GM12878 (cell line): ENCODE data around the gene LSAMP. TPM values are rescaled to one million over a fixed set of nuclear protein-coding genes. Genes with fewer than 3 reads are reported as not detected.

ENCODE experiments used
- ATAC-seq: fragments of 200-7000 bp; cut with Tn5 transposase; 3 replicates; pipeline ENCODE4 v1.9.1; 2020; ENCODE audit warnings: mild to moderate bottlenecking, moderate library complexity
- BruUV-seq: library from RNA; stranded (reverse); fragments of 400-500 nt; replicated peaks from 2 replicates; lab custom pipeline; 2021; lab: Mats Ljungman, UMichigan
- CTCF ChIA-PET: fragments of 300-600 bp; sonication (Branson Sonifier 250); formaldehyde crosslinking; extraction: SDS; loops from one replicate; lab custom pipeline; 2021; ENCODE audit warnings: inconsistent platforms; lab: Yijun Ruan, JAX
- POLR2A ChIA-PET: fragments of 350-600 bp; formaldehyde crosslinking; extraction: SDS; loops from one replicate; lab custom pipeline; 2021; ENCODE audit warnings: inconsistent platforms; lab: Charles Lee
- RAD21 ChIA-PET: fragments of 300-600 bp; sonication (Branson Sonifier 250); formaldehyde crosslinking; loops from one replicate; lab custom pipeline; 2023; ENCODE audit warnings: antibody characterized with exemption; ENCODE audit not compliant: unreplicated experiment; lab: Charles Lee
- SMC1A ChIA-PET: fragments of 300-600 bp; sonication (Branson Sonifier 250); formaldehyde crosslinking; loops from one replicate; lab custom pipeline; 2023; ENCODE audit not compliant: unreplicated experiment, uncharacterized antibody; lab: Charles Lee
- DNase-seq: peaks from one replicate; pipeline ENCODE4 v3.0.0-alpha.2; 2011; ENCODE audit warnings: low read depth, low spot score
- FAIRE-seq: peaks from 3 replicates; lab custom pipeline; 2011; peaks lifted over from hg19 to GRCh38; lab: Jason Lieb, UNC
- H2AFZ ChIP-seq: 2 replicates; pipeline ENCODE4 v1.6.0; 2011; ENCODE audit warnings: low read depth, low read length, control low read depth; ENCODE audit not compliant: control insufficient read depth
- H3K27ac ChIP-seq: 2 replicates; pipeline ENCODE4 v1.5.1; 2011; ENCODE audit warnings: control low read depth; ENCODE audit not compliant: control insufficient read depth, insufficient read depth
- H3K27me3 ChIP-seq, 2 experiments: replicated peaks in 1 of 2; 2 replicates each; pipeline versions ENCODE4 v1.6.0 to v1.6.1; 2011; ENCODE audit warnings: low read length in 1 of 2; ENCODE audit not compliant: control insufficient read depth in 2 of 2, insufficient read depth in 2 of 2
- H3K36me3 ChIP-seq, 2 experiments: 2 replicates each; pipeline ENCODE4 v1.5.1; 2011; ENCODE audit warnings: low read length in 1 of 2; ENCODE audit not compliant: control insufficient read depth in 2 of 2, insufficient read depth in 2 of 2
- H3K4me1 ChIP-seq: 2 replicates; pipeline ENCODE4 v1.6.1; 2011; ENCODE audit warnings: mild to moderate bottlenecking, low read length, moderate library complexity, mixed read lengths; ENCODE audit not compliant: control insufficient read depth, insufficient read depth
- H3K4me2 ChIP-seq: 2 replicates; pipeline ENCODE4 v1.6.0; 2011; ENCODE audit warnings: control low read depth; ENCODE audit not compliant: control insufficient read depth, insufficient read depth
- H3K4me3 ChIP-seq: fragments of 200-600 bp; sonication (generic); 2 replicates; pipeline ENCODE4 v1.5.1; 2016
- H3K79me2 ChIP-seq: 2 replicates; pipeline ENCODE4 v1.6.0; 2011; ENCODE audit warnings: low read length; ENCODE audit not compliant: control insufficient read depth, insufficient read depth
- H3K9ac ChIP-seq: 2 replicates; pipeline ENCODE4 v1.8.0; 2011; ENCODE audit warnings: low read length, control low read depth, mixed read lengths; ENCODE audit not compliant: control insufficient read depth, insufficient read depth
- H3K9me3 ChIP-seq: replicated peaks from 3 replicates; pipeline ENCODE4 v1.5.1; 2011; ENCODE audit warnings: mild to moderate bottlenecking, low read length; ENCODE audit not compliant: control insufficient read depth, insufficient read depth
- H4K20me1 ChIP-seq: 2 replicates; pipeline ENCODE4 v1.6.0; 2011; ENCODE audit not compliant: control insufficient read depth, insufficient read depth
- POLR2AphosphoS5 ChIP-seq: IDR thresholded peaks from 2 replicates; pipeline ENCODE4 v1.6.1; 2011; ENCODE audit warnings: mild to moderate bottlenecking, low read length, inconsistent platforms
- PRDM15 ChIP-seq: fragments of 450-650 bp; formaldehyde crosslinking; IDR thresholded peaks from 2 replicates; pipeline ENCODE4 v1.4.0; 2020; ENCODE audit warnings: mild to moderate bottlenecking, moderate library complexity
- TAF1 ChIP-seq: IDR thresholded peaks from 2 replicates; pipeline ENCODE4 v1.6.1; 2011; ENCODE audit warnings: mild to moderate bottlenecking, low read depth, low read length, borderline replicate concordance
- ZNF592 ChIP-seq: fragments of 450-650 bp; IDR thresholded peaks from 2 replicates; pipeline ENCODE4 v1.6.1; 2017; ENCODE audit warnings: mild to moderate bottlenecking, moderate library complexity
- WGBS: methylation state at CpG from one replicate; pipeline ENCODE4 v1.1.6; 2016; ENCODE audit warnings: low lambda C conversion rate; ENCODE audit not compliant: insufficient replicate concordance, insufficient coverage; ENCODE audit errors: missing lambda C conversion rate; 5-methylcytosine and 5-hydroxymethylcytosine counted together
- in situ Hi-C: fragments of 300-500 bp; cut with MboI; formaldehyde crosslinking; loops from 9 replicates; pipeline ENCODE4 v1.14.3; 2018; ENCODE audit warnings: mixed read lengths
- intact Hi-C: fragments of 100-400 bp; cut with micrococcal nuclease; formaldehyde crosslinking; loops from one replicate; pipeline ENCODE4 v1.14.2; 2022; ENCODE audit not compliant: unreplicated experiment
- polyA plus RNA-seq, 11 experiments: library from polyadenylated mRNA; depleted of rRNA in 4 of 11; unstranded in 6 of 11; stranded (reverse) in 5 of 11; fragments of >200 nt; fragmentation: Nextera tagmentation in 4 of 11; fragmentation: Illumina TruSeq in 1 of 11; extraction: Ambion mirVana in 4 of 11; extraction: Trizol in 1 of 11; gene quantifications; 1 replicate in 1 of 11; 2 replicates in 10 of 11; pipeline versions ENCODE4 v1.2.1 to v1.2.3, GENCODE V29; 2011 to 2016; ENCODE audit warnings: inconsistent platforms in 2 of 11, missing spikeins in 2 of 11, low read depth in 1 of 11
- total RNA-seq, 4 experiments: library from RNA; depleted of rRNA in 3 of 4; stranded (reverse); fragments of >200 nt in 3 of 4; fragmentation: Illumina TruSeq in 1 of 4; extraction: Trizol in 1 of 4; gene quantifications; 2 replicates each; pipeline versions ENCODE4 v1.2.1 to v1.2.3, GENCODE V29; 2013 to 2021

Gene LSAMP
- total and polyA plus RNA-seq, 10 of the 15 experiments (the other 5 are each of a cell fraction or from before 2014, with no cell fraction given), result 2.0 to 12.7 (median 6.5) TPM

DNA sequence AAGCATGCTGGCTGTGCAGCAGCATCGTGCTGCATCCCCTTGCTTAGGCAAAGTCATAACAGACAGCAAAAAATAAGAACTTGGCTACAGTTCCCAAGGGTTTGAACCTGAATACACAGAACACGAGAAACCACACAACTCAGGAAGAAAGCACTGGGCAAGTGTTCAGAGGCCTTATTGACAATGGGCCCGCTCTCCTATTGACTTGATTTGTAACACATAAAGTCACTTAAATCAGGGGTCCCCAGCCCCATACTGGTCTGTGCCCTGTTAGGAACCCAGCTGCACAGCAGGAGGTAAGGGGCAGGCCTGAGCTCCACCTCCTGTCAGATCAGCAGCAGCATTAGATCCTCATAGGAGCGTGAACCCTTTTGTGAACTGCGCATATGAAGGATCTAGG is 145.1 kb downstream of the LSAMP start:
- Histone ChIP-seq H3K9me3 (no peaks in the 10 kb centered on the region), H3K79me2 (no peaks in the 10 kb centered on the region), H3K4me2 (no peak overlapping the region), H3K9ac (no peak overlapping the region), H4K20me1 (no peaks in the 10 kb centered on the region), H3K4me3 (no peak overlapping the region), H3K27ac (no peak overlapping the region), H3K36me3 (no peaks in the 10 kb centered on the region), H2AFZ (no peak overlapping the region), H3K27me3 (no peaks in the 10 kb centered on the region), H3K4me1 (no peaks in the 10 kb centered on the region)
- TF ChIP-seq TAF1 (no peak), POLR2AphosphoS5 (no peak), PRDM15 (no peak), ZNF592 (no peak)
- intact Hi-C loops, result no loop called here
- ChIA-PET CTCF (interaction anchor here (0.8 to 1.4 kb wide), 4 partner anchors 13 to 42 kb away, joined by 3 to 5 read pairs (median 4); no protein-coding TSS in a partner anchor), SMC1A (interaction anchor here (0.8 to 3.3 kb wide), 18 partner anchors 8 to 112 kb away, joined by 3 to 13 read pairs (median 5); no protein-coding TSS in a partner anchor), RAD21 (interaction anchor here (0.8 to 3.7 kb wide), 12 partner anchors 9 to 158 kb away, joined by 3 to 17 read pairs (median 4); no protein-coding TSS in a partner anchor), POLR2A (interaction anchor here (1.1 to 2.2 kb wide), 3 partner anchors 10 to 35 kb away, joined by 4 to 8 read pairs (median 6); no protein-coding TSS in a partner anchor)
- WGBS, result 50% methylated on average over 5 of the region's 5 CpGs
- DNase-seq, result no peak
- no peak for FAIRE-seq
- in situ Hi-C loops, result no loop called here
- no TSS peak for BruUV-seq
- peak; percentile 25; the same call in 2 of the 3 replicates for ATAC-seq
